Camera-type eye (tissue), 1 donor: ENCODE data around the gene LAMP5. TPM values are rescaled to one million over a fixed set of nuclear protein-coding genes. Genes with fewer than 3 reads are reported as not detected.

Experiments used
- total RNA-seq: library from RNA; depleted of rRNA; stranded (reverse); fragments of >200 nt; gene quantifications from one replicate; pipeline ENCODE4 v1.2.3, GENCODE V29; 2014

The LAMP5 gene, protein sequence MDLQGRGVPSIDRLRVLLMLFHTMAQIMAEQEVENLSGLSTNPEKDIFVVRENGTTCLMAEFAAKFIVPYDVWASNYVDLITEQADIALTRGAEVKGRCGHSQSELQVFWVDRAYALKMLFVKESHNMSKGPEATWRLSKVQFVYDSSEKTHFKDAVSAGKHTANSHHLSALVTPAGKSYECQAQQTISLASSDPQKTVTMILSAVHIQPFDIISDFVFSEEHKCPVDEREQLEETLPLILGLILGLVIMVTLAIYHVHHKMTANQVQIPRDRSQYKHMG
- total RNA-seq: 34.1 TPM

DNA sequence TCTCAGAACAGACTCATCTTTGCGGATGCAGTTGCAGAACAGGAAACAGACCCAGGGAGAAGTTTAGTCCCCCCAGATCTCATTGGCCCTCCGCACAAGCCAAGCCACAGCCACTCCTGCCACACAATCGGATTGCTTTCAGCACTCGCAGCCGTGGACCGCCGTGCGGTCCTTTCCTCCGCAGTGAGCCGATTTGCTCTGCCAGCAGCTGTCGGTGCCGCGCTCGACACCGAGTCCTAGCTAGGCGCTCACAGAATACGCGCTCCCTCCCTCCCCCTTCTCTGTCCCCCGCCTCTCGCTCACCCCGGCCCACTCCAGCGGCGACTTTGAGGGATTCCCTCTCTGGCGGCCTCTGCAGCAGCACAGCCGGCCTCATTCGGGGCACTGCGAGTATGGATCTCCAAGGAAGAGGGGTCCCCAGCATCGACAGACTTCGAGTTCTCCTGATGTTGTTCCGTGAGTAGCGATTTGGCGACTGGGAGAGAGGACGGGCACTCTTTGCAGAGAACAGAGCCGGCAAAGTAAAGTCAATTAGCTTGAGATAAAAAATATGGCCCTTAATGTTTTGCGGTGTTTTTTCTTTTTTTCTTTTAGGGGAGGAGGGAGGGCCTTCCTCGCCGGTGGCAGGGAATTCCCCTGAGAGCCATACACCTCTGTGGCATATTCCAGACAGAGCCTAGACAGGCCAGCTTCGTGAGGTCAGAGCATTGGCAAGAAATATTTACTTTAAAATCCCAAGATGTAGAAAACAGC lies at the start of gene LAMP5:
Gene LAMP5 (plus strand): TSS at position 130 of the 753 bp plus-strand sequence. CDS start 263 bp downstream, at position 393.

